CD8-positive, alpha-beta memory T cell (primary cell): ENCODE results near the gene LINC00237. TPM values are rescaled to one million over a fixed set of nuclear protein-coding genes. Genes with fewer than 3 reads are reported as not detected.

Experiments used
- CTCF ChIA-PET: fragments of 350-600 bp; sonication (Branson Sonifier 250); formaldehyde crosslinking; loops from one replicate; lab custom pipeline; 2021; ENCODE audit warnings: antibody characterized with exemption; lab: Charles Lee
- POLR2A ChIA-PET: fragments of 350-600 bp; sonication (Branson Sonifier 250); formaldehyde crosslinking; loops from one replicate; lab custom pipeline; 2021; ENCODE audit warnings: antibody characterized with exemption; lab: Charles Lee
- DNase-seq, 5 donors: peaks; one replicate each; pipeline versions ENCODE4 v3.0.0 to v3.0.0-alpha.2; 2020 to 2022; ENCODE audit warnings: mixed read lengths in 1 of 5
- H3K27ac ChIP-seq: one replicate; pipeline ENCODE4 v1.7.0; 2013; ENCODE audit warnings: low read depth, mild to moderate bottlenecking, low read length, moderate library complexity
- H3K27me3 ChIP-seq: 2 replicates; pipeline ENCODE4 v1.7.0; 2013; ENCODE audit warnings: low read length, mild to moderate bottlenecking; ENCODE audit not compliant: insufficient read depth, poor library complexity, severe bottlenecking
- H3K36me3 ChIP-seq: 2 replicates; pipeline ENCODE4 v1.7.0; 2013; ENCODE audit warnings: mild to moderate bottlenecking, low read length, moderate library complexity; ENCODE audit not compliant: insufficient read depth
- H3K4me1 ChIP-seq: 2 replicates; pipeline ENCODE4 v1.7.0; 2013; ENCODE audit warnings: mild to moderate bottlenecking, low read length, moderate library complexity; ENCODE audit not compliant: insufficient read depth
- H3K4me3 ChIP-seq: 2 replicates; pipeline ENCODE4 v1.7.0; 2013; ENCODE audit warnings: mild to moderate bottlenecking, low read length
- H3K9me3 ChIP-seq: 2 replicates; pipeline ENCODE4 v1.7.0; 2013; ENCODE audit warnings: mild to moderate bottlenecking, low read length
- H3K27ac Mint-ChIP-seq, 8 donors: one replicate each; pipeline ENCODE4 v1.8.0; 2020 to 2021; ENCODE audit warnings: mixed read lengths in 8 of 8, mild to moderate bottlenecking in 6 of 8, inconsistent platforms in 3 of 8, moderate library complexity in 3 of 8
- H3K27me3 Mint-ChIP-seq, 2 donors: one replicate each; pipeline ENCODE4 v1.8.0; 2020 to 2021; ENCODE audit warnings: mixed read lengths in 2 of 2, mild to moderate bottlenecking in 1 of 2, moderate library complexity in 1 of 2
- H3K36me3 Mint-ChIP-seq, 3 donors: one replicate each; pipeline ENCODE4 v1.8.0; 2020 to 2021; ENCODE audit warnings: mixed read lengths in 3 of 3, inconsistent platforms in 1 of 3, mild to moderate bottlenecking in 1 of 3
- H3K4me1 Mint-ChIP-seq, 3 donors: one replicate each; pipeline ENCODE4 v1.8.0; 2020 to 2021; ENCODE audit warnings: mixed read lengths in 3 of 3, inconsistent platforms in 1 of 3, mild to moderate bottlenecking in 1 of 3
- H3K4me3 Mint-ChIP-seq, 7 donors: one replicate each; pipeline ENCODE4 v1.8.0; 2020 to 2021; ENCODE audit warnings: mixed read lengths in 7 of 7, mild to moderate bottlenecking in 6 of 7, moderate library complexity in 4 of 7, inconsistent platforms in 2 of 7
- H3K9me3 Mint-ChIP-seq, 5 donors: one replicate each; pipeline ENCODE4 v1.8.0; 2020 to 2022; ENCODE audit warnings: mixed read lengths in 5 of 5, mild to moderate bottlenecking in 3 of 5, moderate library complexity in 2 of 5, inconsistent platforms in 1 of 5
- polyA plus RNA-seq: library from polyadenylated mRNA; unstranded; fragments of 300-500 nt; fragmentation: Illumina TruSeq; gene quantifications from one replicate; pipeline ENCODE4 v1.2.3, GENCODE V29; 2021
- total RNA-seq, 2 experiments: library from RNA; stranded (reverse); gene quantifications; one replicate each; pipeline ENCODE4 v1.2.3, GENCODE V29; 2021

Gene LINC00237
- total and polyA plus RNA-seq, 3 experiments from 2014 or later = not detected

GRCh38 chr20:21049305-21049828, 56.8 kb downstream of the LINC00237 start:
- Mint-ChIP-seq H3K4me3 (no peak overlapping the region), H3K27me3 (peaks cover 16 to 39% of the 10 kb centered on the region in 2 donors)
- CTCF ChIA-PET = interaction anchor here (0.6 to 1.9 kb wide), 5 partner anchors 14 to 456 kb away, joined by 3 to 9 read pairs (median 5); partner anchors contain the start of gene KIZ

GRCh38 chr20:21048841-21049273, 57.3 kb downstream of the LINC00237 start:
- ChIA-PET CTCF (interaction anchor here (0.6 to 1.9 kb wide), 9 partner anchors 9 to 459 kb away, joined by 3 to 9 read pairs (median 5); partner anchors contain the start of gene KIZ), POLR2A (no interaction called here)
- Histone ChIP-seq H3K27ac (no peak overlapping the region), H3K36me3 (no peaks in the 10 kb centered on the region), H3K4me1 (no peaks in the 10 kb centered on the region), H3K27me3 (no peaks in the 10 kb centered on the region), H3K4me3 (no peak overlapping the region), H3K9me3 (no peaks in the 10 kb centered on the region)
- Mint-ChIP-seq H3K36me3 (no peaks in the 10 kb centered on the region), H3K4me3 (no peak overlapping the region), H3K4me1 (no peaks in the 10 kb centered on the region), H3K27ac (no peak overlapping the region), H3K9me3 (no peaks in the 10 kb centered on the region), H3K27me3 (peaks cover 16 to 38% of the 10 kb centered on the region in 2 donors)
- peak; percentile 7 to 61 (median 25) for DNase-seq

More at GRCh38 chr20:21049305-21049828, 56.8 kb downstream of the LINC00237 start:
- Histone ChIP-seq H3K4me1 (no peaks in the 10 kb centered on the region), H3K9me3 (no peaks in the 10 kb centered on the region), H3K4me3 (no peak overlapping the region), H3K27me3 (no peaks in the 10 kb centered on the region), H3K36me3 (no peaks in the 10 kb centered on the region), H3K27ac (no peak overlapping the region)
- Mint-ChIP-seq H3K27ac (no peak overlapping the region), H3K4me1 (no peaks in the 10 kb centered on the region), H3K9me3 (no peaks in the 10 kb centered on the region), H3K36me3 (no peaks in the 10 kb centered on the region)
- POLR2A ChIA-PET = no interaction called here
- DNase-seq = no peak

- Histone ChIP-seq H3K27me3 (no peaks in the 10 kb centered on the region), H3K9me3 (no peaks in the 10 kb centered on the region), H3K36me3 (no peaks in the 10 kb centered on the region), H3K4me1 (no peaks in the 10 kb centered on the region), H3K27ac (no peak overlapping the region), H3K4me3 (no peak overlapping the region)
- Mint-ChIP-seq H3K4me1 (no peaks in the 10 kb centered on the region), H3K9me3 (peaks cover 0 to under 1% (median 0%) of the 10 kb centered on the region in 5 donors), H3K4me3 (no peak overlapping the region), H3K36me3 (no peaks in the 10 kb centered on the region), H3K27me3 (peaks cover 11 to 31% of the 10 kb centered on the region in 2 donors), H3K27ac (no peak overlapping the region)
- no peak for DNase-seq
- ChIA-PET POLR2A (no interaction called here), CTCF (interaction anchor here (0.6 to 1.9 kb wide), 8 partner anchors 8 to 459 kb away, joined by 3 to 9 read pairs (median 6); partner anchors contain the start of gene KIZ)
Measured at GRCh38 chr20:21047981-21048380, 58.2 kb downstream of the LINC00237 start.

GRCh38 chr20:21046413-21047070, 59.6 kb downstream of the LINC00237 start:
- H3K27ac Mint-ChIP-seq = no peak overlapping the region
- no peak overlapping the region for H3K4me3 Mint-ChIP-seq
- POLR2A ChIA-PET = no interaction called here
- no peaks in the 10 kb centered on the region for H3K27me3 ChIP-seq
- H3K4me1 Mint-ChIP-seq = no peaks in the 10 kb centered on the region
- no peaks in the 10 kb centered on the region for H3K9me3 ChIP-seq
- CTCF ChIA-PET = no interaction called here
- no peak for DNase-seq
- no peaks in the 10 kb centered on the region for H3K4me1 ChIP-seq
- H3K36me3 Mint-ChIP-seq = no peaks in the 10 kb centered on the region
- H3K4me3 ChIP-seq = no peak overlapping the region
- H3K9me3 Mint-ChIP-seq = peaks cover 0 to 2% (median 0%) of the 10 kb centered on the region in 5 donors
- no peak overlapping the region for H3K27ac ChIP-seq
- peaks cover 8 to 21% of the 10 kb centered on the region in 2 donors for H3K27me3 Mint-ChIP-seq
- H3K36me3 ChIP-seq = no peaks in the 10 kb centered on the region

Other genes with a start within 250 kb of the LINC00237 start
- gene KIZ, start 19.7 kb upstream of the LINC00237 start, total RNA-seq = 10 to 100 TPM in 1 of 2 experiments, 1 to 10 TPM in 1; 9.7 to 13.3 TPM
- gene KIZ, start 19.7 kb upstream of the LINC00237 start, polyA plus RNA-seq = 20.5 TPM
- 10 to 100 TPM; 93.6 to 95.1 TPM for gene XRN2, start 197.0 kb upstream of the LINC00237 start, total RNA-seq
- gene XRN2, start 197.0 kb upstream of the LINC00237 start, polyA plus RNA-seq = 68.7 TPM